ENCODE measurements around the gene TTC9B. TPM values are rescaled to one million over a fixed set of nuclear protein-coding genes. Genes with fewer than 3 reads are reported as not detected.

Gene TTC9B
- total RNA-seq, 3 donors from 2014 or later: 2.0 TPM; not detected in 2

DNA sequence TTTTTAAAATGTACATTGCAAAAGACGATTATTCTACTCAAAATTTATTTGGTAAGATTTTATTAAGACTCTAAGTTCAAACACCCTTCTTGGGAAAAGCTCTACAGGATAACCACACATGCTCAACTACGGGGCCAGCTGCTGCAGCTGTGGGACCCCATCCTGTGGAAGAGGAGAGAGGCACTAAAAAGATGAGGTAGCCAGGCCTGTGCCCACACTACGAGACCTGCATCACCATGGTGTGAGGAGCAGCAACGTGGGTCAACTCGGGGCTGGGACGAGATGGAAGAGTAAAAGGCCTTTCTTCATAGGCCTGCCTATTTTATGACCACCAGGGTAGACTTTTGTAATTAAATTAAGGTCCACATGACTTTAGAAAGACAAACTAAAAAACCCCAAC lies 12.9 kb upstream of the TTC9B start:
- intact Hi-C loops (cut with DNase I, micrococcal nuclease): no loop called here
- Histone ChIP-seq H3K9me3 (no peaks in the 10 kb centered on the region), H3K4me3 (no peak overlapping the region), H3K4me1 (ENCODE audit: low read depth) (peaks cover 6% of the 10 kb centered on the region), H3K36me3 (ENCODE audit: low read depth) (peaks cover 6% of the 10 kb centered on the region)
- TF ChIP-seq, protein P1, sequence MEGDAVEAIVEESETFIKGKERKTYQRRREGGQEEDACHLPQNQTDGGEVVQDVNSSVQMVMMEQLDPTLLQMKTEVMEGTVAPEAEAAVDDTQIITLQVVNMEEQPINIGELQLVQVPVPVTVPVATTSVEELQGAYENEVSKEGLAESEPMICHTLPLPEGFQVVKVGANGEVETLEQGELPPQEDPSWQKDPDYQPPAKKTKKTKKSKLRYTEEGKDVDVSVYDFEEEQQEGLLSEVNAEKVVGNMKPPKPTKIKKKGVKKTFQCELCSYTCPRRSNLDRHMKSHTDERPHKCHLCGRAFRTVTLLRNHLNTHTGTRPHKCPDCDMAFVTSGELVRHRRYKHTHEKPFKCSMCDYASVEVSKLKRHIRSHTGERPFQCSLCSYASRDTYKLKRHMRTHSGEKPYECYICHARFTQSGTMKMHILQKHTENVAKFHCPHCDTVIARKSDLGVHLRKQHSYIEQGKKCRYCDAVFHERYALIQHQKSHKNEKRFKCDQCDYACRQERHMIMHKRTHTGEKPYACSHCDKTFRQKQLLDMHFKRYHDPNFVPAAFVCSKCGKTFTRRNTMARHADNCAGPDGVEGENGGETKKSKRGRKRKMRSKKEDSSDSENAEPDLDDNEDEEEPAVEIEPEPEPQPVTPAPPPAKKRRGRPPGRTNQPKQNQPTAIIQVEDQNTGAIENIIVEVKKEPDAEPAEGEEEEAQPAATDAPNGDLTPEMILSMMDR (IDR thresholded peaks at IDR 0.05): no peak
- ATAC-seq: no peak
- DNase-seq: no peak

DNA sequence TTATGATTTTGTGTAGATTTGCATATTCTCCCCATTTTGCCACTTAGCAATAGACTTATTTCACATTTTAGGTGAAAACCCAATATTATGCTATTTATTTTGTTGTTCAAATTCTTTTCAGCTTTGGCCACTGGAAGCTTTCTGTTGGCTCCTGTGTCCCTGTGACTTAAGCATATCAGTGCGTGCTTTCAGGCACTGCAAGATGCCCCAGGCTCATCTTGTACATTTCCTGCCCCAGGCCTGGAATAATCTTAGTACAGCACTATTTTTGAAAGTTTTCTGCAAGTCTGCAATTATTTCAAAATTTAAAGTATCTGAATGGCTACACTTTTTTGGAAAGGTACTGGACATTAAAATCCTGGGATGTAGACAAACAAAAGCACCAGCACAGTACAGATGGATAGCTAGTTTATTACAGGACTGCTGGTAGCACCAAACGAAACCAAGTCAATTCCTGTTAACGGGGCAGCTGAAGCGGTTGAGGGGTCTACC lies 11.8 kb upstream of the TTC9B start:
- peaks cover 9% of the 10 kb centered on the region for H3K4me1 ChIP-seq (ENCODE audit: low read depth)
- TF ChIP-seq, protein P1 (IDR thresholded peaks at IDR 0.05): no peak
- no peak overlapping the region for H3K4me3 ChIP-seq
- H3K9me3 ChIP-seq: no peaks in the 10 kb centered on the region
- ATAC-seq (no peak), DNase-seq (no peak)
- intact Hi-C loops (cut with DNase I, micrococcal nuclease): loop anchor here in 1 of 2 donors (10.0 kb wide), 1 partner anchor 85 kb away; no protein-coding TSS in a partner anchor
- no peaks in the 10 kb centered on the region for H3K36me3 ChIP-seq (ENCODE audit: low read depth)

DNA sequence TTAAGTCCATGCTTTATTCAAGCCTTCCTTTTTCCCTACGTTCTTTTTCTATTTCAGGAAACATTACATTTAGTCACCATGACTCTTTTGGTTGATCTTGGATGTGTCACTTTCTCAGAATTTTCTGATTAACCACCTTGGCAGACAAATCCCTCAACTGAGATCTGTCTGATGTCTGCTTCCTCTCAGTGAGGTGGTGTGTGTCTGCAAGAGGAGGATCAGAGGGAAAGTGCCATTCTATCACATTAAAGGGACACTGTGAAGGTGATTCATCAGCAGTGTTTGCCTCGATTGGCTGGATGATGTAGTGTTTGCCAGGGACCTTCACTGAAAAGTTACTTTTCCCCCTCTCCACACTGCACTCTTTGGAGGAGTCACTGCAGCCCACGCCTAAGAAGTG lies 11.3 kb upstream of the TTC9B start:
- H3K4me1 ChIP-seq (ENCODE audit: low read depth): peaks cover 9% of the 10 kb centered on the region
- no peaks in the 10 kb centered on the region for H3K9me3 ChIP-seq
- intact Hi-C loops (cut with DNase I, micrococcal nuclease): loop anchor here in 1 of 2 donors (10.0 kb wide), 1 partner anchor 85 kb away; no protein-coding TSS in a partner anchor
- DNase-seq: no peak
- TF ChIP-seq, protein P1 (IDR thresholded peaks at IDR 0.05): no peak
- H3K4me3 ChIP-seq: no peak overlapping the region
- ATAC-seq: no peak
- H3K36me3 ChIP-seq (ENCODE audit: low read depth): no peaks in the 10 kb centered on the region

DNA sequence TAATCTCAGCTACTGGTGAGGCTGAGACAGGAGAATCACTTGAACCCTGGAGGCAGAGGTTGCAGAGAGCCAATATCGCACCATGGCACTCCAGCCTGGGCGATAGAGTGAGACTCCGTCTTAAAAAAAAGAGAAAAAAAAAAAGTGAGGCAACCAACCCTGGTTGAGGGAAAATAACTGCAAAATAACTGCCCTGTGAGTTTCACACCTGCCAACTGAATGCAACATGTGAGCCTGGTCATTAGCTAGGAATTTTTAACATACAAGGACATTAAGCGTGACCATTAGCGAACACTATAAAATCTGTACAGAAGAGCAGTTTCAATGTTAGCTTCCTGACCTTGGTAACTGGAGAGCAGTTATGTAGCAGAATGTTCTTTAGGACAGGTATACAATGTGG lies 10.7 kb upstream of the TTC9B start:
- intact Hi-C loops (cut with DNase I, micrococcal nuclease): loop anchor here in 1 of 2 donors (10.0 kb wide), 1 partner anchor 84 kb away; no protein-coding TSS in a partner anchor
- ATAC-seq (no peak), DNase-seq (no peak)
- no peaks in the 10 kb centered on the region for H3K9me3 ChIP-seq
- no peaks in the 10 kb centered on the region for H3K36me3 ChIP-seq (ENCODE audit: low read depth)
- peaks cover 9% of the 10 kb centered on the region for H3K4me1 ChIP-seq (ENCODE audit: low read depth)
- H3K4me3 ChIP-seq: no peak overlapping the region
- TF ChIP-seq, protein P1 (IDR thresholded peaks at IDR 0.05): no peak

DNA sequence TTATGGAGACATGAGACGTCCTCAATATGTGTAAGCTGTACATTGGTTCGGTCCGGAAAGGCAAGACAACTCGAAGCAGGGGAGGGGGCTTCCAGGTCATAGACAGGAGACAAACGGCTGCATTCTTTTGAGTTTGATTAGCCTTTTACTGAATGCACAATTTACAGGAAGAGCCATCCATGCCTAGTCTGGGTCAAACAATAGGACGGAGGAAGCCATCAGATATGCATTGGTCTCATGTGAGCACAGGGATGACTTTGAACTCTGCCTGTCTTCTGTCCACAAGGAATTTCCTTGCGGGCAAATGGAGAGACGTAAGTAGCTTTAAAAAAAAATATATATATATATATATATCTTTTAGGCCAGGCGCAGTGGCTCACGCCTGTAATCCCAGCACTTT lies 10.2 kb upstream of the TTC9B start:
- no peaks in the 10 kb centered on the region for H3K9me3 ChIP-seq
- no peaks in the 10 kb centered on the region for H3K36me3 ChIP-seq (ENCODE audit: low read depth)
- peaks cover 9% of the 10 kb centered on the region for H3K4me1 ChIP-seq (ENCODE audit: low read depth)
- no peak for DNase-seq
- no peak for ATAC-seq
- H3K4me3 ChIP-seq: no peak overlapping the region
- TF ChIP-seq, protein P1 (IDR thresholded peaks at IDR 0.05): no peak
- intact Hi-C loops (cut with DNase I, micrococcal nuclease): loop anchor here in 1 of 2 donors (10.0 kb wide), 1 partner anchor 84 kb away; no protein-coding TSS in a partner anchor

All from mucosa of descending colon (tissue), 3 donors.